Activated CD4-positive, alpha-beta memory T cell treated with anti-CD3 and anti-CD28 coated beads, Interleukin-2, amount 10 ng/mL, durations not matched to agents 7 days and 5 days (primary cell): ENCODE data around the gene PPM1G. TPM values are rescaled to one million over a fixed set of nuclear protein-coding genes. Genes with fewer than 3 reads are reported as not detected.

ENCODE experiments used
- CTCF ChIA-PET: fragments of 350-600 bp; sonication (Branson Sonifier 250); formaldehyde crosslinking; loops from one replicate; lab custom pipeline; 2021; ENCODE audit warnings: antibody characterized with exemption, inconsistent platforms; lab: Charles Lee
- POLR2A ChIA-PET: fragments of 350-600 bp; sonication (Branson Sonifier 250); formaldehyde crosslinking; loops from one replicate; lab custom pipeline; 2021; ENCODE audit warnings: antibody characterized with exemption; lab: Charles Lee
- DNase-seq: peaks from one replicate; pipeline ENCODE4 v3.0.0-alpha.2; 2020
- H3K27ac Mint-ChIP-seq: one replicate; pipeline ENCODE4 v1.8.0; 2021; ENCODE audit warnings: mild to moderate bottlenecking, mixed read lengths
- H3K27me3 Mint-ChIP-seq: one replicate; pipeline ENCODE4 v1.8.0; 2021; ENCODE audit warnings: mixed read lengths
- H3K36me3 Mint-ChIP-seq: one replicate; pipeline ENCODE4 v1.8.0; 2021; ENCODE audit warnings: low read depth, mixed read lengths
- H3K4me1 Mint-ChIP-seq: one replicate; pipeline ENCODE4 v1.8.0; 2021; ENCODE audit warnings: mixed read lengths
- H3K4me3 Mint-ChIP-seq: one replicate; pipeline ENCODE4 v1.8.0; 2021; ENCODE audit warnings: mild to moderate bottlenecking, mixed read lengths
- H3K9me3 Mint-ChIP-seq: one replicate; pipeline ENCODE4 v1.8.0; 2021; ENCODE audit warnings: mixed read lengths
- total RNA-seq, 2 experiments: library from RNA; stranded (reverse); gene quantifications; one replicate each; pipeline ENCODE4 v1.2.3, GENCODE V29; 2021

PPM1G gene
- total RNA-seq, 2 experiments from 2014 or later: 119 to 122 TPM

DNA sequence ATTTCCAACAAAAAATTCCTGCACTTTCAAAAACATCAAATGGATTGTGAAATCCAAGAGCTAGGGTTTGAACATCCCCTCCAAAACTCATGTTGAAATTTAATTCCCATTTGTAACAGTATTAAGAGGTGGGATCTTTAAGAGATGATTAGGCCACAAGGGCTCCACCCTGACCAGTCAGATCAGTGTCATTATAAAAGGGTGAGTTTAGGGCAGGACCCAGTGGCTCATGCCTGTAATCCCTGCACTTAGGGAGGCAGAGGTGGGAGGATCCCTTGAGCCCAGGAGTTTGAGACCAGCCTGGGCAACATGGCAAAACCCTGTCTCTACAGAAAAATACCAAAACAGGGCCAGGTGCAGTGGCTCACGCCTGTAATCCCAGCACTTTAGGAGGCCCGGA lies 61.8 kb downstream of the PPM1G start:
- peaks cover 25% of the 10 kb centered on the region for H3K36me3 Mint-ChIP-seq
- no peak overlapping the region for H3K27ac Mint-ChIP-seq
- H3K4me1 Mint-ChIP-seq: peaks cover 21% of the 10 kb centered on the region
- H3K27me3 Mint-ChIP-seq: no peaks in the 10 kb centered on the region
- CTCF ChIA-PET: no interaction called here
- H3K4me3 Mint-ChIP-seq: no peak overlapping the region
- H3K9me3 Mint-ChIP-seq: no peaks in the 10 kb centered on the region
- POLR2A ChIA-PET: no interaction called here
- no peak for DNase-seq

DNA sequence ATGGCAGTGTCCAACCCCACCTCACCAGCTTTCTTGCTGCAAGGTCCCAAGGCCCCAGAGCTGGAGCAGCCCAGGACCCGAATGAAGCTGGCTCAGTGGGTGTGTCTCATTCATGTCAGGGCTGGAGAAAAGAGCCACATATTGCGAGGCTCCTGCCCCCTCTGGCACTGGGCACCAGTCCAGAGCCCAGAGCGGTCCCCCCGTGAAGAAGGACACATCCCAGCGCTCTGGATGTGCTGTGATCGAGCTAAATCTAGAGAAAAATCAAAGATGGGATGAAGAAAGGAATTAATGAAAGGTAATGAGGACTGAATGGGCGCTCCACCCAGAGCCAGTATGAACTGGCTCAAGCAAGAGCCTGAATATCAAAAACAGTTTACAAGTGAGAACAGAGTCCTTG lies 73.2 kb downstream of the PPM1G start:
- POLR2A ChIA-PET: interaction anchor here (1.4 to 2.6 kb wide), 2 partner anchors 13 to 20 kb away, joined by 4 to 6 read pairs; partner anchors contain the start of genes GTF3C2 and MPV17
- H3K4me3 Mint-ChIP-seq: no peak overlapping the region

DNA sequence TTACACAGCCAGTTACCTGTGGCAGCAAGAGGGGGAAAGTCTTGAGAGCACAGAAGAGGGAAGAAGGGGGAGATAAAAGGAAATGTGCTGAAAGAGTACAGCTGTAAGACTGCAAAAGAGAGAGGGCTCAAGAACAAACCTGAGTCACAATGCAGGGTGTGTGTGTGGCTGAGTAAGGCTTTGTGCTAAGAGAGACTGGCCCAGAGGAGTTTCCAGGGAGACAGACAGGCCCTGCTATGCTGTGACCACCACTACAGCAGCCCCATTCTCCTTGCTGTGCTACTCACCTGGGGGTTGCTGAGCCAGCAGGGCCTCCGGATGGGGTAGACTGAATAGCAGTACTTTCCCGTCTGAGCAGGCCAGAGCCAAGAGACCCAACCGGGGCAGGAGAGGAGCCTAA lies 74.1 kb downstream of the PPM1G start:
- H3K27ac Mint-ChIP-seq: no peak overlapping the region
- peaks cover 46% of the 10 kb centered on the region for H3K36me3 Mint-ChIP-seq
- ChIA-PET POLR2A (interaction anchor here (2.6 kb wide), 1 partner anchor 12 kb away, joined by 6 read pairs; the partner anchor contains the start of gene MPV17), CTCF (no interaction called here)
- no peaks in the 10 kb centered on the region for H3K9me3 Mint-ChIP-seq
- H3K4me1 Mint-ChIP-seq: no peaks in the 10 kb centered on the region
- no peaks in the 10 kb centered on the region for H3K27me3 Mint-ChIP-seq
- DNase-seq: no peak
- H3K4me3 Mint-ChIP-seq: no peak overlapping the region

More for the DNA sequence above, 73.2 kb downstream of the PPM1G start:
- peaks cover 52% of the 10 kb centered on the region for H3K36me3 Mint-ChIP-seq
- H3K27me3 Mint-ChIP-seq: no peaks in the 10 kb centered on the region
- CTCF ChIA-PET: no interaction called here
- no peak for DNase-seq
- no peak overlapping the region for H3K27ac Mint-ChIP-seq
- no peaks in the 10 kb centered on the region for H3K4me1 Mint-ChIP-seq
- no peaks in the 10 kb centered on the region for H3K9me3 Mint-ChIP-seq

Other genes with a start within 250 kb of the PPM1G start
- 10 to 100 TPM; 94.9 to 97.8 TPM for gene ATRAID, start 197.6 kb downstream of the PPM1G start, total RNA-seq
- 10 to 100 TPM; 20.8 to 23.6 TPM for gene SLC5A6, start 197.3 kb downstream of the PPM1G start, total RNA-seq
- gene CAD, start 192.2 kb downstream of the PPM1G start, total RNA-seq: 10 to 100 TPM; 39.7 TPM
- under 1 TPM; 0.45 TPM for gene SLC30A3, start 146.5 kb downstream of the PPM1G start, total RNA-seq
- not detected for gene DNAJC5G, start 134.2 kb downstream of the PPM1G start, total RNA-seq
- gene TRIM54, start 127.2 kb downstream of the PPM1G start, total RNA-seq: under 1 TPM in 1 of 2 experiments, not detected in 1; 0.13 TPM
- 1 to 10 TPM; 2.2 to 3.0 TPM for gene UCN, start 101.1 kb downstream of the PPM1G start, total RNA-seq
- gene MPV17, start 86.5 kb downstream of the PPM1G start, total RNA-seq: 10 to 100 TPM; 83.3 to 83.9 TPM
- 10 to 100 TPM; 49.0 to 49.1 TPM for gene GTF3C2, start 52.8 kb downstream of the PPM1G start, total RNA-seq
- gene EIF2B4, start 39.3 kb downstream of the PPM1G start, total RNA-seq: 10 to 100 TPM; 34.1 to 36.9 TPM
- 100 to 1,000 TPM; 116 to 123 TPM for gene SNX17, start 39.0 kb downstream of the PPM1G start, total RNA-seq
- 10 to 100 TPM; 15.6 to 16.7 TPM for gene ZNF513, start 28.9 kb downstream of the PPM1G start, total RNA-seq
- gene NRBP1, start 19.0 kb upstream of the PPM1G start, total RNA-seq: 100 to 1,000 TPM; 103 to 104 TPM
- 10 to 100 TPM in 1 of 2 experiments, 1 to 10 TPM in 1; 7.5 to 10.1 TPM for gene KRTCAP3, start 32.8 kb upstream of the PPM1G start, total RNA-seq
- 1 to 10 TPM; 7.9 to 9.9 TPM for gene IFT172, start 80.2 kb upstream of the PPM1G start, total RNA-seq
- not detected for gene FNDC4, start 85.6 kb upstream of the PPM1G start, total RNA-seq
- not detected for gene GCKR, start 87.2 kb upstream of the PPM1G start, total RNA-seq
- gene ZNF512, start 173.5 kb upstream of the PPM1G start, total RNA-seq: 10 to 100 TPM; 31.4 to 34.0 TPM
- gene CCDC121, start 219.4 kb upstream of the PPM1G start, total RNA-seq: under 1 TPM; 0.78 to 0.90 TPM
- 10 to 100 TPM; 45.0 to 45.8 TPM for gene GPN1, start 219.5 kb upstream of the PPM1G start, total RNA-seq